RCC 7860 (cell line): ENCODE measurements around the gene PCBD2.
"Not testable (repeated sequence)": the region's sequence is repeated elsewhere in the genome, so short reads cannot be mapped to it uniquely, and the experiment has no call there.

Experiments used
- DNase-seq: peaks from one replicate; pipeline ENCODE4 v3.0.0-alpha.2; 2015; ENCODE audit warnings: low spot score
- FAIRE-seq: peaks from 2 replicates; lab custom pipeline; 2012; peaks lifted over from hg19 to GRCh38; lab: Jason Lieb, UNC

The PCBD2 gene

GRCh38 chr5:134905246-134905996, 490 bp downstream of the PCBD2 start:
- peak; percentile 53 for FAIRE-seq
- DNase-seq = peak; percentile 59

- DNase-seq (no peak), FAIRE-seq (no peak)
These were observed 1.9 kb downstream of the PCBD2 start for GRCh38 chr5:134906811-134907210.

GRCh38 chr5:134910752-134911151, 5.8 kb downstream of the PCBD2 start:
- not testable (repeated sequence) for DNase-seq, FAIRE-seq

- FAIRE-seq = no peak
- no peak for DNase-seq
These were observed 6.6 kb downstream of the PCBD2 start for GRCh38 chr5:134911285-134912206.

GRCh38 chr5:134913254-134913653, 8.3 kb downstream of the PCBD2 start:
- DNase-seq (no peak), FAIRE-seq (no peak)

- DNase-seq (no peak), FAIRE-seq (no peak)
These were observed 8.9 kb downstream of the PCBD2 start for GRCh38 chr5:134913795-134914194.

- no peak for FAIRE-seq
These were observed 12.3 kb downstream of the PCBD2 start for GRCh38 chr5:134917070-134917815.

GRCh38 chr5:134918861-134919260, 13.9 kb downstream of the PCBD2 start:
- FAIRE-seq = no peak
- no peak for DNase-seq

More at GRCh38 chr5:134917070-134917815, 12.3 kb downstream of the PCBD2 start:
- no peak for DNase-seq

- DNase-seq = no peak
- no peak for FAIRE-seq
These were observed 16.1 kb downstream of the PCBD2 start for GRCh38 chr5:134920848-134921575.

- FAIRE-seq (no peak), DNase-seq (no peak)
These were observed 27.6 kb downstream of the PCBD2 start for GRCh38 chr5:134932508-134932907.

GRCh38 chr5:134934202-134934601, 29.3 kb downstream of the PCBD2 start:
- FAIRE-seq (no peak), DNase-seq (no peak)

GRCh38 chr5:134935711-134936602, 31.0 kb downstream of the PCBD2 start:
- DNase-seq (no peak), FAIRE-seq (peak; percentile 52)

GRCh38 chr5:134937526-134937925, 32.6 kb downstream of the PCBD2 start:
- no peak for FAIRE-seq
- no peak for DNase-seq

GRCh38 chr5:134938030-134938429, 33.1 kb downstream of the PCBD2 start:
- DNase-seq = no peak
- FAIRE-seq = no peak

GRCh38 chr5:134939500-134939899, 34.6 kb downstream of the PCBD2 start:
- DNase-seq = no peak
- FAIRE-seq = no peak

GRCh38 chr5:134943547-134943946, 38.6 kb downstream of the PCBD2 start:
- DNase-seq = no peak

GRCh38 chr5:134944630-134945029, 39.7 kb downstream of the PCBD2 start:
- FAIRE-seq (no peak), DNase-seq (no peak)

More at GRCh38 chr5:134943547-134943946, 38.6 kb downstream of the PCBD2 start:
- no peak for FAIRE-seq

GRCh38 chr5:134945041-134945440, 40.1 kb downstream of the PCBD2 start:
- no peak for DNase-seq
- FAIRE-seq = no peak

GRCh38 chr5:134948911-134949310, 44.0 kb downstream of the PCBD2 start:
- FAIRE-seq = no peak
- no peak for DNase-seq
